RWPE2 (cell line): ENCODE data around the gene TAF1B.
A peak's percentile ranks its signal among the peaks of the same experiment; 100 is the strongest.

Experiments
- ATAC-seq: fragments of 200-7000 bp; cut with Tn5 transposase; 3 replicates; pipeline ENCODE4 v1.9.1; 2021; ENCODE audit warnings: low read depth
- DNase-seq: peaks from one replicate; pipeline ENCODE4 v3.0.0-alpha.2; 2020; ENCODE audit warnings: low spot score
- H3K27ac ChIP-seq: fragments of 450-650 bp; 2 replicates; pipeline ENCODE4 v1.5.1; 2017; ENCODE audit warnings: mild to moderate bottlenecking; ENCODE audit not compliant: poor library complexity, severe bottlenecking
- H3K27me3 ChIP-seq: fragments of 250-450 bp; sonication (Bioruptor Pico); 2 replicates; pipeline ENCODE4 v1.5.1; 2021; ENCODE audit warnings: mild to moderate bottlenecking, moderate library complexity; ENCODE audit not compliant: insufficient read depth, poor library complexity, severe bottlenecking
- H3K36me3 ChIP-seq: fragments of 250-450 bp; sonication (Bioruptor Pico); 2 replicates; pipeline ENCODE4 v1.5.1; 2020; ENCODE audit warnings: low read depth, mild to moderate bottlenecking, moderate library complexity
- H3K4me1 ChIP-seq: fragments of 250-450 bp; sonication (Bioruptor Pico); 2 replicates; pipeline ENCODE4 v1.5.1; 2021; ENCODE audit warnings: mild to moderate bottlenecking, moderate library complexity; ENCODE audit not compliant: insufficient read depth, poor library complexity, severe bottlenecking
- H3K4me3 ChIP-seq: fragments of 250-450 bp; sonication (Bioruptor Pico); 2 replicates; pipeline ENCODE4 v1.5.1; 2021; ENCODE audit warnings: mild to moderate bottlenecking, moderate library complexity; ENCODE audit not compliant: severe bottlenecking
- H3K9me3 ChIP-seq: fragments of 250-450 bp; sonication (Bioruptor Pico); 2 replicates; pipeline ENCODE4 v1.5.1; 2021; ENCODE audit warnings: mild to moderate bottlenecking, moderate library complexity; ENCODE audit not compliant: severe bottlenecking
- CTCF ChIP-seq: fragments of 450-650 bp; IDR thresholded peaks from one replicate; pipeline ENCODE4 v1.5.1; 2017; ENCODE audit warnings: mild to moderate bottlenecking, moderate library complexity; ENCODE audit not compliant: poor library complexity, severe bottlenecking

Gene TAF1B

DNA sequence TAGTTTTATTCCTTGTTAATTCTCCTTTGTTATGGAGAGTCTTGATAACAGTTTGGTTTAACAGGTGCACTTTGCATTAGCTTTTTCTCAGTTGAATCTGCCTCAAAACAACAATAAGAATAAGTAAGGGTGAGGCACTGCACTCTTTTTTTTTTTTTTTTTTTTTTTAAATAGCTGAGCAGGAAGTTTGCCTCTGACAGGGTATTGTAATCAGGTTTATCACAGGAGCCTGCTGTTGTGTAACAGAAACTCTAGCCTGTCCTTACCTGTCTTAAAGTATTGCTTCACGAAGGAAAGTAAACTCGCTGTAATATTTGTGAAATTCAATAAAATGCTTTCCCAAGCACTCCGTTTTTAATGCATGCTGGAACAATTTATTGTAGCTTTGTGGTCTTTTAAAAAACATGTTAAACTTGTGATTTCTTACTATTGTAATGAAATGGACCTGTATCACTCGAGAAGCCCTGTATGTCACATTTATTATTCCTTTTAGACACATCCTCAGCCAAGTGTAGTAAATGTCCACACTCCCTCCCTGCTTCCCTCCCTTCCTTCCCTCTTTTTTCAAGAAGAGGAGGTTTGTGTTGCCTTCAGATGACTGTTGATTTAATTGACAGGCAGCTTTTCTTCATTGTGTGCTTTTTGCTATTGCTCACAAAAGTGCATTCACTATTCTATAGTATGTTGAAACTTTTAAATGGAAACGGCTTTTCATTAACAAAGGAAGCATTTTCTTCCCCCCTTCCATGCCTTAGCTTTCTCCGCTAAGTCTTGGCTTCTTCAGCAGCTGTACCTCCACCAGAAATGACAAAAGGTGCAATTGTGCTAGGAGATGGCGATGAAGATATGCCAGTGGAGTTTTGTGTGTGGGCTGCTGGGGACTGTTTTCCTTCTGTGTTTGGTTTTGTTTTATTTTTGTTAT, 52.7 kb downstream of the TAF1B start:
- H3K27ac ChIP-seq: peak overlapping the region; percentile 86
- H3K9me3 ChIP-seq: no peaks in the 10 kb centered on the region
- no peaks in the 10 kb centered on the region for H3K27me3 ChIP-seq
- peaks cover 34% of the 10 kb centered on the region for H3K4me1 ChIP-seq
- H3K4me3 ChIP-seq: no peak overlapping the region
- no peak for DNase-seq
- no peak for TF ChIP-seq CTCF
- peak; percentile 54 for ATAC-seq
- peaks cover 21% of the 10 kb centered on the region for H3K36me3 ChIP-seq

DNA sequence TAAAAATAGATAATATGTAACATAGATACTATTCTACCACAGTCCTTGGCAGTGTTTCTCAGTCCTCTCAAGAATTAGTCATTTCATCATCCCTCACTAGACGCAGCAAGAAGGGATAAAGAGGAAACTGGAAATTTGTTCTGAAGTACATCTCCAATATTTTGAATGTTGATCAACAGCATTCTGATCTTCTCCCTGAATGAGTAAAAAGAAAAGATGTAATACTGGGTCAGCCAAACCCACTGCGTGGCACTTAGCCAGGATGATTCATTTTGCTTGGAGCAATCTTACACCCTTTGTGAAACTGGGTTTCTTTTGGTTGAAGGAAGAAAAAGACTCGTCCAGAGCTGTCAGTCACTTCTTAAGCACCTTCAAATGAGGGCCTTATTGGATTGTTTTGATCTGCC, 54.1 kb downstream of the TAF1B start:
- no peak for TF ChIP-seq CTCF
- Histone ChIP-seq H3K4me1 (peaks cover 34% of the 10 kb centered on the region), H3K27ac (peak overlapping the region; percentile 86), H3K27me3 (no peaks in the 10 kb centered on the region), H3K4me3 (no peak overlapping the region), H3K36me3 (peaks cover 10% of the 10 kb centered on the region), H3K9me3 (no peaks in the 10 kb centered on the region)
- peak; percentile 81 for DNase-seq
- peak; percentile 81 for ATAC-seq

- peak; percentile 16 for ATAC-seq
- Histone ChIP-seq H3K4me1 (peaks cover 34% of the 10 kb centered on the region), H3K36me3 (peaks cover 7% of the 10 kb centered on the region), H3K27me3 (no peaks in the 10 kb centered on the region), H3K27ac (peak overlapping the region; percentile 86), H3K4me3 (no peak overlapping the region), H3K9me3 (no peaks in the 10 kb centered on the region)
- TF ChIP-seq CTCF: no peak
- no peak for DNase-seq
Observed at GRCh38 chr2:9897846-9898245, 54.6 kb downstream of the TAF1B start.

GRCh38 chr2:9905413-9905812, 62.1 kb downstream of the TAF1B start:
- Histone ChIP-seq H3K4me1 (peaks cover 14% of the 10 kb centered on the region), H3K27me3 (no peaks in the 10 kb centered on the region), H3K4me3 (no peak overlapping the region), H3K27ac (no peak overlapping the region), H3K9me3 (no peaks in the 10 kb centered on the region), H3K36me3 (peaks cover 40% of the 10 kb centered on the region)
- no peak for TF ChIP-seq CTCF
- DNase-seq (no peak), ATAC-seq (peak; percentile 21; the same call in 1 of the 3 replicates)

DNA sequence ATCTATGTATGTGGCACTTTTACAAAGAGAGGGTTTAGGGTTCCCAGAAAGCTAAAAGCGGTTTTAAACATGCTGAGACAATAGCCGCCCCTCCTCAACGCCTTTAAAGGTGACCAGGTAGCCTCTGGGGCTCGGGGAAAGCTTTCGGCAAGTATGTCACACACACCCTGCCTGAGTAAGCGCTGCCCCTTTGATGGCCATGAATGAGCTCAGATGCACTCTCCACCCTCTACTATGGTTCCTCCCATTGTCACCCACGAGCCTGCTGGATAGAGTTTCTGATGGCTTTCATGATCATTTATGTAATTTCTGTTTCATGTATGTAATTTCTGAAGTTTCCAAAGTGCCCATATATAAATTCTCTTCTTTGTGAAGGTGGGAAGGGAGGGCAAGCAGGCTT, 64.1 kb downstream of the TAF1B start:
- Histone ChIP-seq H3K4me3 (no peak overlapping the region), H3K36me3 (peaks cover 48% of the 10 kb centered on the region), H3K27me3 (no peaks in the 10 kb centered on the region), H3K27ac (no peak overlapping the region), H3K4me1 (peaks cover 14% of the 10 kb centered on the region), H3K9me3 (no peaks in the 10 kb centered on the region)
- no peak for TF ChIP-seq CTCF
- no peak for DNase-seq
- ATAC-seq: no peak
